OCI-LY7 (cell line): ENCODE data around the gene TIMM22. TPM values are rescaled to one million over a fixed set of nuclear protein-coding genes. Genes with fewer than 3 reads are reported as not detected.
A peak's percentile ranks its signal among the peaks of the same experiment; 100 is the strongest.

Source experiments
- BruUV-seq: library from RNA; stranded (reverse); fragments of 400-500 nt; replicated peaks from 2 replicates; lab custom pipeline; 2021; lab: Mats Ljungman, UMichigan
- CTCF ChIA-PET: fragments of 300-600 bp; sonication (Branson Sonifier 250); formaldehyde crosslinking; loops from one replicate; lab custom pipeline; 2022; ENCODE audit warnings: antibody characterized with exemption; ENCODE audit not compliant: unreplicated experiment; lab: Charles Lee
- POLR2A ChIA-PET: fragments of 300-600 bp; sonication (Branson Sonifier 250); formaldehyde crosslinking; loops from one replicate; lab custom pipeline; 2022; ENCODE audit warnings: antibody characterized with exemption; lab: Charles Lee
- DNase-seq: peaks from one replicate; pipeline ENCODE4 v3.0.0-alpha.2; 2015; ENCODE audit warnings: low spot score
- H2AFZ ChIP-seq: fragments of 200-600 bp; sonication (generic), shearing (Covaris generic); 2 replicates; pipeline ENCODE4 v1.6.1; 2014; ENCODE audit warnings: mild to moderate bottlenecking, antibody characterized with exemption, low read length, moderate library complexity
- H3K27ac ChIP-seq: fragments of 200-600 bp; sonication (generic); 2 replicates; pipeline ENCODE4 v1.5.1; 2014; ENCODE audit warnings: mixed run types, low read depth, mild to moderate bottlenecking, moderate library complexity, low read length, inconsistent platforms; ENCODE audit not compliant: poor library complexity, severe bottlenecking
- H3K36me3 ChIP-seq: fragments of 200-600 bp; sonication (generic); 2 replicates; pipeline ENCODE4 v1.6.1; 2014; ENCODE audit warnings: mild to moderate bottlenecking, antibody characterized with exemption, low read length, moderate library complexity, mixed read lengths; ENCODE audit not compliant: insufficient read depth
- H3K4me1 ChIP-seq: fragments of 200-600 bp; sonication (generic); 2 replicates; pipeline ENCODE4 v1.5.1; 2014; ENCODE audit warnings: mild to moderate bottlenecking, low read length; ENCODE audit not compliant: insufficient read depth, poor library complexity, severe bottlenecking
- H3K4me2 ChIP-seq: fragments of 200-600 bp; sonication (generic); 2 replicates; pipeline ENCODE4 v1.6.1; 2014; ENCODE audit warnings: mild to moderate bottlenecking, low read length
- H3K4me3 ChIP-seq: fragments of 200-600 bp; sonication (generic); 2 replicates; pipeline ENCODE4 v1.5.1; 2014; ENCODE audit warnings: mild to moderate bottlenecking, low read depth, low read length; ENCODE audit not compliant: poor library complexity, severe bottlenecking
- H3K79me2 ChIP-seq: fragments of 200-600 bp; sonication (generic); 2 replicates; pipeline ENCODE4 v1.6.1; 2016; ENCODE audit warnings: low read depth, mild to moderate bottlenecking, low read length, moderate library complexity, mixed read lengths; ENCODE audit not compliant: insufficient read depth
- H3K9me2 ChIP-seq: fragments of 200-600 bp; sonication (generic); 2 replicates; pipeline ENCODE4 v1.6.1; 2016; ENCODE audit warnings: mild to moderate bottlenecking, low read length, mixed read lengths; ENCODE audit not compliant: insufficient read depth
- H3K9me3 ChIP-seq: fragments of 200-600 bp; sonication (generic); 2 replicates; pipeline ENCODE4 v1.6.1; 2014; ENCODE audit warnings: mild to moderate bottlenecking, mixed run types, low read length, mixed read lengths
- H4K20me1 ChIP-seq: fragments of 200-600 bp; sonication (generic); 2 replicates; pipeline ENCODE4 v1.6.1; 2014; ENCODE audit warnings: mild to moderate bottlenecking, antibody characterized with exemption, low read length, moderate library complexity, mixed read lengths; ENCODE audit not compliant: insufficient read depth
- CTCF ChIP-seq: fragments of 200-600 bp; sonication (generic); conservative IDR thresholded peaks from 2 replicates; pipeline ENCODE4 v1.5.1; 2014; ENCODE audit warnings: mild to moderate bottlenecking, antibody characterized with exemption, low read length, moderate library complexity, mixed read lengths
- EZH2phosphoT487 ChIP-seq: fragments of 200-600 bp; sonication (generic); IDR thresholded peaks from 2 replicates; pipeline ENCODE4 v1.6.1; 2018; ENCODE audit warnings: low read depth, borderline replicate concordance, mild to moderate bottlenecking, mixed run types, antibody characterized with exemption, low read length, moderate library complexity, mixed read lengths
- intact Hi-C: fragments of 100-400 bp; cut with micrococcal nuclease; formaldehyde crosslinking; loops from one replicate; pipeline ENCODE4 v1.10.0; 2022; ENCODE audit not compliant: unreplicated experiment
- total RNA-seq, 2 experiments: library from RNA; depleted of rRNA in 1 of 2; stranded (reverse); fragments of >200 nt in 1 of 2; shearing (Covaris generic) in 1 of 2; gene quantifications; 2 replicates each; pipeline ENCODE4 v1.2.3, GENCODE V29; 2014 to 2022

The TIMM22 gene
- total RNA-seq, 2 experiments from 2014 or later, result 13.8 to 15.7 TPM

DNA sequence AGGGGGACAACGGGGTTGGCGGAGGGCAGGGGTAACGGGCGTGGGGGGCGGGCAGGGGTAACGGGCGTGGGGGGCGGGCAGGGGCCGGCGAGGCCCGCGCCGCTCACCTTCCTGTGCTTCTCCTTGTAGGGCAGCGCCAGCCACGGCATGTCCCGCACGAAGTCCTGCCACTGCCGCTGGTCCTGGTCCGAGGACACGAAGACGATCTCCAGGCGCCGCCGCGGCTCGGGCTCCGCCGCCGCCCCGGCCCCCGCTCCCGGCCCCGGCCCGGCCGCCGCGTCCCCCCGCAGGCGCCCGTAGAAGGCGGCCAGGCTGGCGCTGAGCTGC, 17.8 kb upstream of the TIMM22 start:
- TF ChIP-seq EZH2phosphoT487, result no peak
- no peak for TF ChIP-seq CTCF
- Histone ChIP-seq H2AFZ (no peak overlapping the region; the same call in 1 of the 2 replicates), H3K9me3 (no peaks in the 10 kb centered on the region), H3K9me2 (no peaks in the 10 kb centered on the region), H3K4me2 (peak overlapping the region; percentile 82), H3K36me3 (no peaks in the 10 kb centered on the region), H3K27ac (no peak overlapping the region), H4K20me1 (no peaks in the 10 kb centered on the region), H3K4me3 (peak overlapping the region; percentile 68), H3K4me1 (peaks cover 17% of the 10 kb centered on the region), H3K79me2 (no peaks in the 10 kb centered on the region)
- ChIA-PET POLR2A (interaction anchor here (1.2 kb wide), 1 partner anchor 198 kb away, joined by 3 read pairs; no protein-coding TSS in a partner anchor), CTCF (no interaction called here)
- no TSS peak for BruUV-seq
- intact Hi-C loops, result no loop called here
- DNase-seq, result no peak

GRCh38 chr17:979539-980405, 17.2 kb upstream of the TIMM22 start, which contains the start of gene NXN:
NXN (minus strand) TSS chr17:979776.
- Histone ChIP-seq H3K36me3 (no peaks in the 10 kb centered on the region), H3K79me2 (no peaks in the 10 kb centered on the region), H3K27ac (peak within 1 kb of the TSS; percentile 67), H3K4me3 (peak within 1 kb of the TSS; percentile 68), H3K9me3 (no peaks in the 10 kb centered on the region), H2AFZ (peak within 1 kb of the TSS; percentile 24), H3K4me2 (peak within 1 kb of the TSS; percentile 83), H4K20me1 (no peaks in the 10 kb centered on the region), H3K4me1 (peaks cover 17% of the 10 kb centered on the region), H3K9me2 (no peaks in the 10 kb centered on the region)
- no TSS peak for BruUV-seq
- DNase-seq, result peak; percentile 81
- intact Hi-C loops, result loop anchor here (2.0 kb wide), 2 partner anchors 91 to 199 kb away; no protein-coding TSS in a partner anchor
- POLR2A ChIA-PET, result interaction anchor here (0.6 to 1.2 kb wide), 2 partner anchors 17 to 198 kb away, joined by 3 read pairs; no protein-coding TSS in a partner anchor
- CTCF ChIA-PET, result no interaction called here
- no peak for TF ChIP-seq EZH2phosphoT487
- peak; percentile 28; the same call in 1 of the 2 replicates for TF ChIP-seq CTCF
